IMR-90 (cell line): ENCODE results near the gene SEPTIN2. TPM values are rescaled to one million over a fixed set of nuclear protein-coding genes. Genes with fewer than 3 reads are reported as not detected.

Experiments
- ATAC-seq: fragments of 200-7000 bp; cut with Tn5 transposase; 2 replicates; pipeline ENCODE4 v1.9.1; 2020; ENCODE audit warnings: low read depth, mild to moderate bottlenecking, moderate library complexity
- BruUV-seq: library from RNA; stranded (reverse); fragments of 400-500 nt; replicated peaks from 2 replicates; lab custom pipeline; 2021; lab: Mats Ljungman, UMichigan
- CTCF ChIA-PET: fragments of 300-600 bp; formaldehyde crosslinking; extraction: SDS; loops from one replicate; lab custom pipeline; 2021; ENCODE audit warnings: antibody characterized with exemption; lab: Yijun Ruan, JAX
- POLR2A ChIA-PET: fragments of 300-600 bp; sonication (Branson Sonifier 250); formaldehyde crosslinking; loops from one replicate; lab custom pipeline; 2022; ENCODE audit warnings: antibody characterized with exemption; ENCODE audit not compliant: unreplicated experiment; lab: Charles Lee
- DNase-seq: peaks from one replicate; pipeline ENCODE4 v3.0.0; 2013
- H2AFZ ChIP-seq: replicated peaks from 2 replicates; pipeline ENCODE3; 2013; ENCODE audit warnings: low read length, mild to moderate bottlenecking; ENCODE audit not compliant: poor library complexity
- H2AK5ac ChIP-seq: 2 replicates; pipeline ENCODE4 v1.6.1; 2013; ENCODE audit warnings: low read depth, low read length, inconsistent platforms
- H2AK9ac ChIP-seq: replicated peaks from 2 replicates; pipeline ENCODE3; 2013; ENCODE audit warnings: mild to moderate bottlenecking, low read depth, low read length, moderate library complexity; ENCODE audit not compliant: poor library complexity
- H2BK120ac ChIP-seq: 2 replicates; pipeline ENCODE4 v1.6.1; 2013; ENCODE audit warnings: low read depth, low read length, inconsistent platforms
- H2BK15ac ChIP-seq: 3 replicates; pipeline ENCODE4 v1.6.1; 2013; ENCODE audit warnings: low read depth, low read length, inconsistent platforms
- H2BK20ac ChIP-seq: 2 replicates; pipeline ENCODE4 v1.6.1; 2013; ENCODE audit warnings: low read depth, mild to moderate bottlenecking, inconsistent platforms, low read length, moderate library complexity
- H2BK5ac ChIP-seq: 2 replicates; pipeline ENCODE4 v1.6.1; 2013; ENCODE audit warnings: mild to moderate bottlenecking, low read depth, low read length, inconsistent platforms; ENCODE audit not compliant: poor library complexity, severe bottlenecking
- H3K14ac ChIP-seq: replicated peaks from 2 replicates; pipeline ENCODE4 v1.6.1; 2013; ENCODE audit warnings: low read depth, low read length, inconsistent platforms
- H3K18ac ChIP-seq: 2 replicates; pipeline ENCODE4 v1.6.1; 2013; ENCODE audit warnings: low read depth, low read length, control low read depth
- H3K23ac ChIP-seq: 2 replicates; pipeline ENCODE4 v1.6.1; 2013; ENCODE audit warnings: low read depth, low read length, inconsistent platforms
- H3K27ac ChIP-seq: 2 replicates; pipeline ENCODE4 v1.5.1; 2013; ENCODE audit warnings: mild to moderate bottlenecking, control low read depth, low read length; ENCODE audit not compliant: insufficient read depth
- H3K27me3 ChIP-seq: 2 replicates; pipeline ENCODE4 v1.6.1; 2013; ENCODE audit warnings: low read length; ENCODE audit not compliant: control insufficient read depth, insufficient read depth
- H3K36me3 ChIP-seq: 2 replicates; pipeline ENCODE4 v1.6.1; 2013; ENCODE audit warnings: low read length, mixed read lengths; ENCODE audit not compliant: control insufficient read depth, insufficient read depth
- H3K4ac ChIP-seq: 2 replicates; pipeline ENCODE4 v1.6.1; 2013; ENCODE audit warnings: low read depth, low read length, inconsistent platforms
- H3K4me1 ChIP-seq: 2 replicates; pipeline ENCODE4 v1.6.1; 2013; ENCODE audit warnings: low read length, mixed read lengths; ENCODE audit not compliant: control insufficient read depth, insufficient read depth
- H3K4me2 ChIP-seq: 2 replicates; pipeline ENCODE4 v1.6.1; 2013; ENCODE audit warnings: low read depth, mild to moderate bottlenecking, control low read depth, low read length, moderate library complexity
- H3K4me3 ChIP-seq: 2 replicates; pipeline ENCODE4 v1.5.1; 2013; ENCODE audit warnings: low read depth, mild to moderate bottlenecking, control low read depth, low read length, moderate library complexity; ENCODE audit not compliant: insufficient read depth
- H3K56ac ChIP-seq: 2 replicates; pipeline ENCODE4 v1.6.1; 2013; ENCODE audit warnings: low read length, inconsistent platforms; ENCODE audit not compliant: insufficient read depth; ENCODE audit errors: extremely low read depth
- H3K79me1 ChIP-seq, 2 experiments: 2 replicates each; pipeline ENCODE4 v1.6.1; 2013; ENCODE audit warnings: low read length in 2 of 2, inconsistent platforms in 1 of 2, low read depth in 1 of 2
- H3K9ac ChIP-seq: 2 replicates; pipeline ENCODE4 v1.6.1; 2013; ENCODE audit warnings: low read depth, low read length, control low read depth
- H3K9me1 ChIP-seq: 2 replicates; pipeline ENCODE4 v1.6.1; 2013; ENCODE audit warnings: low read length, inconsistent platforms; ENCODE audit not compliant: insufficient read depth
- H3K9me3 ChIP-seq: 2 replicates; pipeline ENCODE4 v1.6.1; 2013; ENCODE audit warnings: low read length; ENCODE audit not compliant: control insufficient read depth, insufficient read depth
- H4K20me1 ChIP-seq: 2 replicates; pipeline ENCODE4 v1.6.1; 2013; ENCODE audit warnings: low read length, inconsistent platforms; ENCODE audit not compliant: insufficient read depth
- H4K5ac ChIP-seq: 2 replicates; pipeline ENCODE4 v1.6.1; 2013; ENCODE audit warnings: mild to moderate bottlenecking, low read depth, low read length, control low read depth
- H4K8ac ChIP-seq, 2 experiments: 2 replicates each; pipeline ENCODE4 v1.6.1; 2013; ENCODE audit warnings: low read depth in 2 of 2, low read length in 2 of 2, control low read depth in 1 of 2, inconsistent platforms in 1 of 2
- H4K91ac ChIP-seq: 2 replicates; pipeline ENCODE4 v1.6.1; 2013; ENCODE audit warnings: low read depth, low read length, inconsistent platforms; ENCODE audit not compliant: insufficient read depth
- BHLHE40 ChIP-seq: fragments of 150-350 bp; IDR thresholded peaks from 2 replicates; pipeline ENCODE4 v1.6.1; 2016; ENCODE audit warnings: mild to moderate bottlenecking, low read depth, low read length
- CEBPB ChIP-seq: IDR thresholded peaks from 2 replicates; pipeline ENCODE4 v1.6.1; 2012; ENCODE audit warnings: low read depth, low read length, improper control_type of control experiment
- CHD1 ChIP-seq: IDR thresholded peaks from 2 replicates; pipeline ENCODE4 v1.6.1; 2012; ENCODE audit warnings: low read depth, low read length, improper control_type of control experiment
- ELK1 ChIP-seq: fragments of 150-350 bp; IDR thresholded peaks from 2 replicates; pipeline ENCODE4 v1.6.1; 2016; ENCODE audit warnings: low read depth, mild to moderate bottlenecking, low read length, moderate library complexity, borderline replicate concordance
- FOS ChIP-seq: fragments of 150-350 bp; IDR thresholded peaks from 2 replicates; pipeline ENCODE4 v1.6.1; 2016; ENCODE audit warnings: low read depth, low read length
- MAFK ChIP-seq: IDR thresholded peaks from 2 replicates; pipeline ENCODE4 v1.6.1; 2012; ENCODE audit warnings: low read depth, low read length, improper control_type of control experiment
- MAZ ChIP-seq: IDR thresholded peaks from 2 replicates; pipeline ENCODE4 v1.6.1; 2012; ENCODE audit warnings: low read depth, mild to moderate bottlenecking, low read length, improper control_type of control experiment, moderate library complexity, borderline replicate concordance
- NFE2L2 ChIP-seq: fragments of 150-350 bp; IDR thresholded peaks from 2 replicates; pipeline ENCODE4 v1.6.1; 2016; ENCODE audit warnings: low read depth, mild to moderate bottlenecking, low read length
- RAD21 ChIP-seq: IDR thresholded peaks from 2 replicates; pipeline ENCODE4 v1.6.1; 2012; ENCODE audit warnings: low read length, improper control_type of control experiment
- RCOR1 ChIP-seq: IDR thresholded peaks from 2 replicates; pipeline ENCODE4 v1.6.1; 2012; ENCODE audit warnings: mild to moderate bottlenecking, low read length, improper control_type of control experiment; ENCODE audit not compliant: insufficient replicate concordance
- RFX5 ChIP-seq: IDR thresholded peaks from 2 replicates; pipeline ENCODE4 v1.8.0; 2012; ENCODE audit warnings: low read depth, mild to moderate bottlenecking, low read length, moderate library complexity
- SMC3 ChIP-seq: fragments of 150-350 bp; IDR thresholded peaks from 2 replicates; pipeline ENCODE4 v1.6.1; 2016; ENCODE audit warnings: low read depth, mild to moderate bottlenecking, antibody characterized with exemption, low read length, moderate library complexity
- WGBS, 2 experiments: methylation state at CpG; one replicate each; pipeline versions ENCODE4 v1.1.5 to v1.1.7; 2013; ENCODE audit warnings: missing lambda C conversion rate in 2 of 2; ENCODE audit not compliant: insufficient read length in 1 of 2; ENCODE audit errors: extremely low coverage in 2 of 2; 5-methylcytosine and 5-hydroxymethylcytosine counted together
- dilution Hi-C: fragments of 300-500 bp; cut with HindIII; formaldehyde crosslinking; loops from one replicate; pipeline ENCODE4 v1.14.3; 2018; ENCODE audit warnings: low sequenced_read_pairs; ENCODE audit not compliant: unreplicated experiment
- in situ Hi-C: fragments of 300-500 bp; cut with MboI; formaldehyde crosslinking; loops from 3 replicates; pipeline ENCODE4 v1.14.3; 2019; ENCODE audit warnings: low sequenced_read_pairs, inconsistent platforms, mixed read lengths
- intact Hi-C: fragments of 100-400 bp; cut with micrococcal nuclease; formaldehyde crosslinking; loops from 2 replicates; pipeline ENCODE4 v1.10.0; 2022
- polyA plus RNA-seq, 3 experiments: library from polyadenylated mRNA; depleted of rRNA; stranded (reverse); fragments of >200 nt; gene quantifications; 2 replicates each; pipeline ENCODE4 v1.2.3, GENCODE V29; 2012; ENCODE audit warnings: low replicate concordance in 1 of 3
- total RNA-seq: library from RNA; depleted of rRNA; stranded (reverse); fragments of >200 nt; gene quantifications from 2 replicates; pipeline ENCODE4 v1.2.3, GENCODE V29; 2012
- TF ChIP-seq, protein P1 (sequence below): fragments of 150-350 bp; IDR thresholded peaks from 2 replicates; pipeline ENCODE4 v1.6.1; 2017; ENCODE audit warnings: mild to moderate bottlenecking, antibody characterized with exemption, low read length, low read depth
- TF ChIP-seq, protein P2 (sequence below): conservative IDR thresholded peaks from 2 replicates; pipeline ENCODE4 v1.5.1; 2012; ENCODE audit warnings: mild to moderate bottlenecking, low read depth, low read length, improper control_type of control experiment

Gene SEPTIN2
- total and polyA plus RNA-seq, 2 of the 4 experiments (the other 2 are of a cell fraction) = 420 to 504 TPM

- Histone ChIP-seq H3K4me2 (no peak overlapping the region), H3K23ac (no peak overlapping the region), H2BK5ac (no peak overlapping the region), H2AFZ (peak overlapping the region; percentile 13), H3K4me3 (no peak overlapping the region), H3K36me3 (peaks cover 11% of the 10 kb centered on the region), H3K27ac (no peak overlapping the region), H3K9me3 (no peaks in the 10 kb centered on the region), H4K91ac (no peak overlapping the region), H3K56ac (no peak overlapping the region), H2AK9ac (peak overlapping the region; percentile 63), H3K9me1 (peaks cover 16% of the 10 kb centered on the region; the same call in 1 of the 2 replicates), H4K8ac (no peak overlapping the region), H4K5ac (no peak overlapping the region), H3K18ac (no peak overlapping the region), H2BK15ac (no peak overlapping the region), H2BK120ac (no peak overlapping the region), H3K79me1 (peaks cover 42 to 64% of the 10 kb centered on the region in 2 experiments), H3K9ac (no peak overlapping the region), H3K14ac (no peak overlapping the region), H2BK20ac (no peak overlapping the region), H3K4ac (no peak overlapping the region), H3K27me3 (no peaks in the 10 kb centered on the region), H2AK5ac (no peak overlapping the region), H3K4me1 (peaks cover 3% of the 10 kb centered on the region; the same call in 1 of the 2 replicates), H4K20me1 (peaks cover 23% of the 10 kb centered on the region)
- in situ Hi-C loops (no loop called here), intact Hi-C loops (no loop called here), dilution Hi-C loops (no loop called here)
- peak; percentile 32; the same call in 1 of the 2 replicates for ATAC-seq
- no TSS peak for BruUV-seq
- CTCF ChIA-PET = no interaction called here
- no peak for DNase-seq
- TF ChIP-seq RCOR1 (no peak), MAZ (no peak), CHD1 (no peak), CEBPB (no peak), SMC3 (no peak), NFE2L2 (no peak), FOS (no peak), ELK1 (no peak), MAFK (no peak), BHLHE40 (no peak), RAD21 (no peak), RFX5 (no peak)
- TF ChIP-seq, protein P1, sequence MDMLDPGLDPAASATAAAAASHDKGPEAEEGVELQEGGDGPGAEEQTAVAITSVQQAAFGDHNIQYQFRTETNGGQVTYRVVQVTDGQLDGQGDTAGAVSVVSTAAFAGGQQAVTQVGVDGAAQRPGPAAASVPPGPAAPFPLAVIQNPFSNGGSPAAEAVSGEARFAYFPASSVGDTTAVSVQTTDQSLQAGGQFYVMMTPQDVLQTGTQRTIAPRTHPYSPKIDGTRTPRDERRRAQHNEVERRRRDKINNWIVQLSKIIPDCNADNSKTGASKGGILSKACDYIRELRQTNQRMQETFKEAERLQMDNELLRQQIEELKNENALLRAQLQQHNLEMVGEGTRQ = no peak
- TF ChIP-seq, protein P2, sequence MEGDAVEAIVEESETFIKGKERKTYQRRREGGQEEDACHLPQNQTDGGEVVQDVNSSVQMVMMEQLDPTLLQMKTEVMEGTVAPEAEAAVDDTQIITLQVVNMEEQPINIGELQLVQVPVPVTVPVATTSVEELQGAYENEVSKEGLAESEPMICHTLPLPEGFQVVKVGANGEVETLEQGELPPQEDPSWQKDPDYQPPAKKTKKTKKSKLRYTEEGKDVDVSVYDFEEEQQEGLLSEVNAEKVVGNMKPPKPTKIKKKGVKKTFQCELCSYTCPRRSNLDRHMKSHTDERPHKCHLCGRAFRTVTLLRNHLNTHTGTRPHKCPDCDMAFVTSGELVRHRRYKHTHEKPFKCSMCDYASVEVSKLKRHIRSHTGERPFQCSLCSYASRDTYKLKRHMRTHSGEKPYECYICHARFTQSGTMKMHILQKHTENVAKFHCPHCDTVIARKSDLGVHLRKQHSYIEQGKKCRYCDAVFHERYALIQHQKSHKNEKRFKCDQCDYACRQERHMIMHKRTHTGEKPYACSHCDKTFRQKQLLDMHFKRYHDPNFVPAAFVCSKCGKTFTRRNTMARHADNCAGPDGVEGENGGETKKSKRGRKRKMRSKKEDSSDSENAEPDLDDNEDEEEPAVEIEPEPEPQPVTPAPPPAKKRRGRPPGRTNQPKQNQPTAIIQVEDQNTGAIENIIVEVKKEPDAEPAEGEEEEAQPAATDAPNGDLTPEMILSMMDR = no peak
- POLR2A ChIA-PET = no interaction called here
- WGBS, 2 experiments = 72% methylated on average over 2 of the region's 11 CpGs; no CpG with 5 or more reads in 1 of the 2 experiments
These were observed 56.8 kb downstream of the SEPTIN2 start for GRCh38 chr2:241372361-241372992.
